ENCODE results near the gene KRTAP1-4. TPM values are rescaled to one million over a fixed set of nuclear protein-coding genes. Genes with fewer than 3 reads are reported as not detected.
"Not testable (repeated sequence)": the region's sequence is repeated elsewhere in the genome, so short reads cannot be mapped to it uniquely, and the experiment has no call there.

KRTAP1-4 gene
- total RNA-seq, 4 donors from 2014 or later: not detected

DNA sequence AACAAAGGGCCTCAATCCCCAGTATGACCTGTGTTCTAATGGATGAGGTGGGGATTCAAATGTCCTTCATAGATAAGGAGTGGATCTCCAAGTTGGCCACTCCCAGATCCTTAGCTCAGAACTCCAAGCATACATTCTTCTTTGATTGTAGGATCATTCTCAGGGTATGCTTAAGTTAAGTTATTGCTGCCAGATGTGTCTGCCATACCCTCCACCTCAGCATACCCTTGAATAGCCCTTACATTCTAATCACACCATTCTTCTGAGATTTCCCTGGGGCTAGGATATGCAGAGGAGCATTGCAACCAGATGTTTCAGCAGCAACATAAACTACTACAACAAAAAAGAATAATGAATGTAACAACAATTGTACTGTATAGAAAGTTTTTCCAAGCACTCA, 37.3 kb upstream of the KRTAP1-4 start:
- Histone ChIP-seq H3K9me3 (no peaks in the 10 kb centered on the region), H3K4me3 (no peak overlapping the region), H3K27ac (no peak overlapping the region), H3K36me3 (no peaks in the 10 kb centered on the region), H3K4me1 (peaks cover 0 to 3% of the 10 kb centered on the region in 2 donors), H3K27me3 (no peaks in the 10 kb centered on the region)
- TF ChIP-seq POLR2A (IDR thresholded peaks at IDR 0.05): no peak
- TF ChIP-seq, protein P1, sequence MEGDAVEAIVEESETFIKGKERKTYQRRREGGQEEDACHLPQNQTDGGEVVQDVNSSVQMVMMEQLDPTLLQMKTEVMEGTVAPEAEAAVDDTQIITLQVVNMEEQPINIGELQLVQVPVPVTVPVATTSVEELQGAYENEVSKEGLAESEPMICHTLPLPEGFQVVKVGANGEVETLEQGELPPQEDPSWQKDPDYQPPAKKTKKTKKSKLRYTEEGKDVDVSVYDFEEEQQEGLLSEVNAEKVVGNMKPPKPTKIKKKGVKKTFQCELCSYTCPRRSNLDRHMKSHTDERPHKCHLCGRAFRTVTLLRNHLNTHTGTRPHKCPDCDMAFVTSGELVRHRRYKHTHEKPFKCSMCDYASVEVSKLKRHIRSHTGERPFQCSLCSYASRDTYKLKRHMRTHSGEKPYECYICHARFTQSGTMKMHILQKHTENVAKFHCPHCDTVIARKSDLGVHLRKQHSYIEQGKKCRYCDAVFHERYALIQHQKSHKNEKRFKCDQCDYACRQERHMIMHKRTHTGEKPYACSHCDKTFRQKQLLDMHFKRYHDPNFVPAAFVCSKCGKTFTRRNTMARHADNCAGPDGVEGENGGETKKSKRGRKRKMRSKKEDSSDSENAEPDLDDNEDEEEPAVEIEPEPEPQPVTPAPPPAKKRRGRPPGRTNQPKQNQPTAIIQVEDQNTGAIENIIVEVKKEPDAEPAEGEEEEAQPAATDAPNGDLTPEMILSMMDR (IDR thresholded peaks at IDR 0.05): no peak
- no peak for DNase-seq
- intact Hi-C loops (cut with DNase I; ENCODE audit: low total_unique reads): no loop called here

DNA sequence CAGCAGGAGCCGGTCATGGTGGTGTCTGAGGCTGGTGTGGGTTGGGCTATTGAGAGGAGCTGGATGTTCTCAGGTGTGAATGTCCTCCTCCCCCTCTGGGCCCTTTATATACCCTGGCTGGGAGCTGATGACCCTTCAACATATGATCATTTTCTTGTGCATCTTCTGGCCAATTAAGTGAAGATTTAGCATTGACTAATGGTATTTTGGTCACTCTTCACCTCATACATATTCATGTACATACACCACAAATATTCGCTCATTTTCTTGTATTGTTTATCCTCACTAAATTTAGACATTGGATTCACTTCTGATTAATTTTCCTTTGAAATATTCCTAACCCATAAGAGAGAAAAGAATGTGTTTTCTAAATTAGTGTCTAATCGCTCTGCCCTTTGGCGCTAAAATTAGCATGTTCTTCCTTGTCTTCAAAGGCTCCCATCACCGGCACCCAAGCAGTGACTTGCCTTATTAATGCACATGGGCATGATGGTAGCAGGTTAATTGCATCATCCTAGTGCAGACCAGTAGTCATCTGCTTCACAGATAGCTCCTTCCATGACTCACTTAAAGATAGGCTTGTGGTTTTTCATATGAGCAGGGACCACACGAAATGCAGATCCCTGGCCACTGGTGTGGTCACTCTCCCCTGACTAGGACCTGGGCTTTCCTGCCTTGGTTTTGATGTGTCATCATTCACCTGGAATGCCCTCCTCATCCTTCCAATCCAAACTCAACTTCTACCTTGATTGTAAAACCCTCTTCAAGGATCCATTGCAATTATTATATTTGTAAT, 36.0 kb upstream of the KRTAP1-4 start, which contains the start of gene KRTAP2-4:
Gene KRTAP2-4 (minus strand): TSS at position 51 of the 796 bp plus-strand sequence. CDS start 34 bp downstream, at position 17.
- no peaks in the 10 kb centered on the region for H3K36me3 ChIP-seq
- no peaks in the 10 kb centered on the region for H3K9me3 ChIP-seq
- TF ChIP-seq POLR2A (IDR thresholded peaks at IDR 0.05): no peak
- TF ChIP-seq, protein P1 (IDR thresholded peaks at IDR 0.05): no peak
- H3K4me1 ChIP-seq: peaks cover 0 to 8% of the 10 kb centered on the region in 2 donors
- no peak within 1 kb of the TSS for H3K4me3 ChIP-seq
- intact Hi-C loops (cut with DNase I; ENCODE audit: low total_unique reads): no loop called here
- no peak for DNase-seq
- no peaks in the 10 kb centered on the region for H3K27me3 ChIP-seq
- no peak within 1 kb of the TSS for H3K27ac ChIP-seq

DNA sequence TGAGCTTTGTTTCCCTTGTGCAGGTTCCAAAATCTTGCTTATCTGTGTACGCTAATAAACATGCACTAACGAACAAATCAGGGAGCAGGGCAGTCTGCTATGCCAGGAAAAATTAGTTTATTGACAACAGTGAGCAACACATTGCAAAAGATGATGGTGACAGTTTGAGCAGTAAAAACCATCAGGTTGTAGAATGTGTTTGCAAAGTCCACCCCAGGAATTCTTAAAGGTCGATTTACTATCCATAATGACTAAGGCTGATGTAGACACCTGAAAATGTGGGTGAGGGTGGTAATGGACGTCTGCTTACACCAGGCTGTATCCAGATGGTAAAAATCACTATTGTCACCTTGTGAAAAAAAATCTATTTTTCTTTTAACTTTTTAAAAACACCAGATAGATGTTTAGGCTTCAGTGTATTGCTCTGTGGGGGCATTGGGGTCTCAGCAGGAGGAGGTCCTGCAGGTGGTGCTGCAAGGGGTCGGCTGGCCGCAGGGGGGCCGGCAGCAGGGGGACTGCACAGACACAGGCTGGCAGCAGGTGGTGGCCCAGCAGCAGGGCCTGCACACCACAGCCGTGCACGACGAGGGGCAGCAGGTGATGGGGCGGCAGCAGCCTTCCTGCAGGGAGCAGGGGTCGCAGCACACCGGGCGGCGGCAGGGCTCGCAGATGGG, 35.2 kb upstream of the KRTAP1-4 start:
- H3K9me3 ChIP-seq; H3K27me3 ChIP-seq; H3K36me3 ChIP-seq; H3K27ac ChIP-seq; H3K4me3 ChIP-seq; intact Hi-C loops (cut with DNase I; ENCODE audit: low total_unique reads); DNase-seq; H3K4me1 ChIP-seq: not testable (repeated sequence)

DNA sequence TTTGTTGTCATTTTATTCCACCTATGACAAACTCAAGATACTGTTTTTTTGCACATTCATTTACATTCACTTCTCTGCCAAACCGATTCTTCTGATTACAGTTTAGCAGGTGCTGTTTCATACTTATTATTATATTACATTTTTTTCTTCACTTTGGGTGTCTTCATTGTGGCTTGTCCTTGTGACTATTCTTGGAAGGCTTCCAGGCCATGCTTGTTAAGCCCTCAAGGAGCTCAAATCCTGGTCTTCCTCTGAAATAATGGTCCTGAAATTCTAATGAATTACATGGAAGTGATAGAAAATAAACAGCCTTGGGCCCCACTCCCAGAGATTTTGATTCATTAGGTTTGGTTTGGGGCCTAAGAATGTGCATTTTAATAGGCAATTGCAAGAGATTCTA, 34.3 kb upstream of the KRTAP1-4 start:
- H3K4me1 ChIP-seq: peaks cover 0 to 8% of the 10 kb centered on the region in 2 donors
- H3K27ac ChIP-seq: no peak overlapping the region
- intact Hi-C loops (cut with DNase I; ENCODE audit: low total_unique reads): no loop called here
- DNase-seq: no peak
- H3K27me3 ChIP-seq: no peaks in the 10 kb centered on the region
- H3K36me3 ChIP-seq: no peaks in the 10 kb centered on the region
- H3K9me3 ChIP-seq: no peaks in the 10 kb centered on the region
- TF ChIP-seq, protein P1 (IDR thresholded peaks at IDR 0.05): no peak
- no peak for TF ChIP-seq POLR2A (IDR thresholded peaks at IDR 0.05)
- H3K4me3 ChIP-seq: no peak overlapping the region

DNA sequence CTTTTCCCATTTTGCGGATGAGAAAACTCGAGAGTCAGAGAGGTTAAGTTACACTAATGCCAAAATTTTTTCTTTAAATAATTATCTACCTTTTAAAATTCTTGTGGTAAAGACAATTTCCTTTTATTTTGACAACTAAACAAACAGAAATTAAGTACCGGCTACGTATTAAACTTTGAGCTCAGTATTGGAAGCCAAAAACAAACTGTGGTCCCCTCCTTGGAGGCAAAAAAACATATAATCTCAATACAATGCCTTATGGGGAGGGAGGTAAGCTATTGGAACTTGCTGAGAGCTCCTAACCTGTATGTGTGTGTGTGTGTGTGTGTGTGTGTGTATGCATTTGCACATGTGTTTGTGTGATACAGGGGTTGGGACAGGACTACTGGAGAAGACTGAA, 33.5 kb upstream of the KRTAP1-4 start:
- no peak overlapping the region for H3K4me3 ChIP-seq
- intact Hi-C loops (cut with DNase I; ENCODE audit: low total_unique reads): no loop called here
- no peaks in the 10 kb centered on the region for H3K27me3 ChIP-seq
- no peaks in the 10 kb centered on the region for H3K9me3 ChIP-seq
- peaks cover 0 to 8% of the 10 kb centered on the region in 2 donors for H3K4me1 ChIP-seq
- no peak overlapping the region for H3K27ac ChIP-seq
- no peaks in the 10 kb centered on the region for H3K36me3 ChIP-seq
- TF ChIP-seq, protein P1 (IDR thresholded peaks at IDR 0.05): no peak
- TF ChIP-seq POLR2A (IDR thresholded peaks at IDR 0.05): no peak
- DNase-seq: no peak

Measured in uterus (tissue), 4 donors.